Ishikawa (cell line): ENCODE results near the gene DYNC1H1.

Experiments used
- CEBPB ChIP-seq: IDR thresholded peaks from 2 replicates; pipeline ENCODE4 v1.6.1; 2012
- CREB1 ChIP-seq: IDR thresholded peaks from 2 replicates; pipeline ENCODE4 v1.6.1; 2012; ENCODE audit warnings: low read depth
- EGR1 ChIP-seq: IDR thresholded peaks from 2 replicates; pipeline ENCODE4 v1.6.1; 2012
- EP300 ChIP-seq: IDR thresholded peaks from 2 replicates; pipeline ENCODE4 v1.6.1; 2012; ENCODE audit warnings: borderline replicate concordance
- FOXM1 ChIP-seq: IDR thresholded peaks from 2 replicates; pipeline ENCODE4 v1.6.1; 2012; ENCODE audit warnings: low read depth, borderline replicate concordance
- NFIC ChIP-seq: IDR thresholded peaks from 2 replicates; pipeline ENCODE4 v1.6.1; 2012
- RAD21 ChIP-seq: IDR thresholded peaks from 2 replicates; pipeline ENCODE4 v1.6.1; 2012; ENCODE audit warnings: low read depth
- TAF1 ChIP-seq: IDR thresholded peaks from 2 replicates; pipeline ENCODE4 v1.6.1; 2012; ENCODE audit warnings: low read depth, mild to moderate bottlenecking
- TCF12 ChIP-seq: IDR thresholded peaks from 2 replicates; pipeline ENCODE4 v1.6.1; 2012; ENCODE audit warnings: low read depth
- TF ChIP-seq, protein P1 (sequence below): IDR thresholded peaks from 2 replicates; pipeline ENCODE4 v1.6.1; 2012

DNA sequence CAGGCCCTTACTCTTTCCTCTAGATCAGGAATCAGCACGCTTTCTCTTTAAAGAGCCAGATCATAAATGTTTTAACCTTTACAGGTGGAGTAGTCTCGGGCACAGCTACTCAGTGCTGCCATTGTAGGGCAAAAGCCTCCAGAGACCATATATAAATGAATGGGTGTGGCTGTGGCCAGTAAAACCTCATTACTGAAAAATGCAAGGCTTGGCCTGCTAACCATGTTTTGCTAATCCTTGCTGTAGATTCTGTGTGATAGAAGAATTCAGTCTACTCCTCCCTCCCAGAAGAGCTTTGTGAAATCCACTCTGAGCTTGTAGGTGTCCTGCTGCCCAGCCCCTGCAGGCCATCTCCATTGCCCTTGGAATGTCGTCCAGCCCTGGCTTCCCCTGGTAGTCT lies 64.4 kb downstream of the DYNC1H1 start:
- TF ChIP-seq NFIC (no peak), CREB1 (no peak), CEBPB (no peak), RAD21 (no peak), TCF12 (no peak), EP300 (no peak), TAF1 (no peak), EGR1 (no peak), FOXM1 (no peak)
- TF ChIP-seq, protein P1, sequence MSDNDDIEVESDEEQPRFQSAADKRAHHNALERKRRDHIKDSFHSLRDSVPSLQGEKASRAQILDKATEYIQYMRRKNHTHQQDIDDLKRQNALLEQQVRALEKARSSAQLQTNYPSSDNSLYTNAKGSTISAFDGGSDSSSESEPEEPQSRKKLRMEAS = no peak
